Renal cortex interstitium (tissue), 11 donors: ENCODE measurements around the gene STARD10. TPM values are rescaled to one million over a fixed set of nuclear protein-coding genes. Genes with fewer than 3 reads are reported as not detected.
"Not testable (repeated sequence)": the region's sequence is repeated elsewhere in the genome, so short reads cannot be mapped to it uniquely, and the experiment has no call there.

Experiments used
- DNase-seq, 11 donors: peaks; one replicate each; pipeline ENCODE4 v3.0.0-alpha.2; 2013; ENCODE audit warnings: low read depth in 9 of 11, low spot score in 4 of 11; ENCODE audit errors: extremely low read depth in 1 of 11
- polyA plus RNA-seq, 3 donors: library from polyadenylated mRNA; unstranded; fragments of 120-200 nt; gene quantifications; one replicate each; pipeline ENCODE4 v1.2.1, GENCODE V29; 2013; ENCODE audit not compliant: insufficient read length in 3 of 3

Gene STARD10
- polyA plus RNA-seq, 3 donors, result 60.0 to 85.1 (median 80.7) TPM

DNA sequence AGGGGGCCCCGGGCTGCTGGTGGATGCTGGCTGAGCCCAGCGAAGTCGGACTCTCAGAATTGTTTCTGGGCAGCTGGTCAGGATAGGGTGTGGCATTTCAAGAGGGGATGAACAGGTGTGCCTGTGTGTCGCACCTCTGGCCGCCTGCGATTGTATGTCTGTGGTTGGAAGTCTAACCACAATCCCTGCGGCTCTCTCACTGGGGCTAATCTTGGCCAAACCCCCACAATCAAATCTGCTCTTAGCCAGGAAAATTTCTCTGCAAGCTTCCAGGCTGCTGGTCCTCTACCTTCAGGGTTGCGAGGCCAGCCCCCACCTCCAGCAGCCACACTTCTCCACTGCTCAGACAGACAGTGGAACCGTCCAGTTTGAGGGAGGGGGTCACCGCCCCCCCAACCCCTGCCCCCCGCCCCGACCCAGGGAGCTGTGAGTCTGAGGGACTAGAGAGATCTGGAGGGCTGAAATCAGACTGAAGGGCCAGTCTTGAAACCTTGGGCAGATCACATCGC lies 21.3 kb upstream of the STARD10 start:
- DNase-seq, result no peak

DNA sequence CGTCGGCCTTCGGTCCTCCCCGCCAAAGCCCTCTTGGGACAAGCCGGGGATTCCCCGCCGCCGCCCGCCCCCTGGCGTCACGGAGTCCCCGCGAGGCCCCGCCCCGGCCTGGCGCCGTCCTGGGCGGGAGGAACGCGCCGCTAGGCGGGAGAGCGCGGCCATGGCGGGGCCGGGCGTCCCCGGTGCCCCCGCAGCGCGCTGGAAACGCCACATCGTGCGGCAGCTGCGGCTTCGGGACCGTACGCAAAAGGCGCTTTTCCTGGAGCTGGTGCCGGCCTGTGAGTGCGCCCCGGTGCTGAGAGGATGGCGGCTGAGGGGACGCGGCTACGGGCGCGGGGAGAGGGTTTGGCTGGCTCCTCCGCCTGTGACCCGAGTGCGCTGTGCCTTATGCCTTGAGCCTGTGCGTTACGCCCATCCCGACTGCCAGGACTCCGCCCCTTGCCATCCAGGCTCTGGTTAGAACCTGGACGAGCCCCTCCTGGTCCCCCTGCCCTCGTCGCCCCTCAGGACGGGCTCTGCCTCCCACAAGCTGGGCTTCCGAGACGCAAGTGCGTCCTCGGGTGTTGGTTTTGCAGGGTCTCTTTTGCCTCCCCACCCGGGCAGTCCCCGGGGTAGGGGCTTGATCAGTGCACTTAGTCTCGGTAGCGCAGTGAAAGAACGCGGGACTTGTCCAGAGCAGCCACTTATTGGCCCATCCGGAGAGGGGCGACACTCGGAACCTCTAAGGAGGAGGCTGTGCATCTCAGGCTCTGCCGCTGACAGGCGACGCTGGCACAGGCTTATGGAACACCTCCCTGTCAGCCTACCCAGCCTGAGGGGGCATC lies 20.7 kb upstream of the STARD10 start, which contains the start of gene ATG16L2:
Gene ATG16L2, plus strand, starts transcription at position 126 of the 824 bp plus-strand sequence. Its CDS starts 35 bp downstream, at position 161.
- DNase-seq, result peak in 8 of 11 donors; percentile 59 to 87 (median 86)

DNA sequence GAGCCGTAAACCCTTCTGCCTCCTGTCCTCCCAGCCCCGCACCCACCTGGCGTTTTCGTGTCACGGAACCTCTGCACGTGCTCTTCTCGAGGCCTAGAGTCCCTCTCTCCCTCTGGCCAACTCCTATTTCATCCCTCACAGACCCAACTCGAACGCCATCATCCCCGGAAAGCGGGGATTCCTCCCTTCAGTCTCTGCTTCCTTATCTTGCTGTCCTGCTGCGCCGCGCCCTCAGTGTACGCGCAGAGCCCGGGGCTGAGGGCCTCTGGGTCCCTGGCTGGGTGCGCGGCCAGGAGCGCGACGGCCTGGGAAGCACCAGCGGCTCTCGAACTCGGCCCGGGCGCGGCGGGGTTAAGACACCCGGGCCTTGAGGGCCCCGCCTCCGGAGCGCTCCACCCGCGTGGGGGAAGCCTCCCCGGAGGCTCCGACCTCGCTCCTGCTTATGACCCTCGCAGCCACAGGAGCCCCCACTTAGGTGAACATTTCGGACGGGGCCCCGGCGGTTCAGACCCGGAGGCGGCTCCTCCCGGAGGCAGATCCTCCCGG lies 20.0 kb upstream of the STARD10 start:
- DNase-seq, result peak in 8 of 11 donors; percentile 52 to 81 (median 74)

GRCh38 chr11:72812967-72813739 lies 19.3 kb upstream of the STARD10 start:
- DNase-seq, result no peak

DNA sequence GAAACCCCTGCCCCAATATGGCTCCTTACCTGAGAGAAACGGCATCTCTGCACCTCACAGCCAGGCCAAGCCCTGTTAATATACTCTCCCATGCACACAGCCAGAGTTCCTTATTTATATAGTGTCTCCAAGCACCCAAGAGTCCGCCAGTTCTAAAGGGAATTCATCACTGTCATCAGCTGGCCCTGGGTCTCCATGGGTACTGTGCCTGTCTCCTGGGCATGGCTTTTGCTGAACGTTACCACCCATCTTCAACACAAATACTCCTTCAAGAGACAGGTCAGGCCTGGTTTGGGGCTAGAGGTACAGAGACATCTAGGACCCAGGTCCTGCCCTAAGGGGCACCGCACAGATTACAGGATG lies 18.7 kb upstream of the STARD10 start:
- no peak for DNase-seq

GRCh38 chr11:72811686-72812085 lies 17.8 kb upstream of the STARD10 start:
- not testable (repeated sequence) for DNase-seq

- DNase-seq, result no peak
Measured at GRCh38 chr11:72808331-72808798, 14.5 kb upstream of the STARD10 start.

DNA sequence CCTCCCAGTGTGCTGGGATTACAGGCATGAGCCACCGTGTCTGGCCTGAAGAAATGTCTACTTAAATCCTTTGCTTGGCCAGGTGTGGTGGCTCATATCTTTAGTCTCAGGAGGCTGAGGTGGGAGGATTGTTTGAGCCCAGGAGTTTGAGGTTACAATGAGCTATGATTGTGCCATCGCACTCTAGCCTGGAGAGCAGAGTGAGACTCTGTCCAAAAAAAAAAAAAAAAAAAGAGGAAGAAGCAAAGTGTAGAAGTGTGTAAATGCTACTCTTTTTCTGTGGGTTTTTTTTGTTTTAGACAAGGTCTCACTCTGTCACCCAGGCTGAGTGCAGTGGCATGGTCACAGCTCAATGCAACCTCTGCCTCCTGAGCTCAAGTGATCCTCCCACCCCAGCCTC lies 13.9 kb upstream of the STARD10 start:
- no peak for DNase-seq

- no peak for DNase-seq
Measured at GRCh38 chr11:72807021-72807693, 13.3 kb upstream of the STARD10 start.

DNA sequence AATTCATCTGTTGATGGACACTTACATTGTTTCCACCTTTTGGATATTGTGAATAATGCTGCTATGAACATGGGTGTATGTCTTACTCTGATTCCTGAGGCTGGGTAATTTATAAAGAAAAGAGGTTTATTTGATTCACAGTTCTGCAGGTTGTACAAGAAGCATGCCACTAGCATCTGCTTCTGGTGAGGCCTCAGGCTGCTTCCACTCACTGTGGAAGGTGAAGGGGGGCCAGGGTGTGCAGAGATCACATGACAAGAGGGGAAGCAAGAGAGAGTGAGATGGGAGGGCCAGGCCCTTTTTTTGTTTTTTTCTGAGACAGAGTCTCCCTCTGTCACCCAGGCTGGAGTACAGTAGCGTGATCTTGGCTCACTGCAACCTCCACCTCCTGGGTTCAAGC lies 12.5 kb upstream of the STARD10 start:
- DNase-seq, result not testable (repeated sequence)

GRCh38 chr11:72805216-72805615 lies 11.4 kb upstream of the STARD10 start:
- DNase-seq, result no peak

DNA sequence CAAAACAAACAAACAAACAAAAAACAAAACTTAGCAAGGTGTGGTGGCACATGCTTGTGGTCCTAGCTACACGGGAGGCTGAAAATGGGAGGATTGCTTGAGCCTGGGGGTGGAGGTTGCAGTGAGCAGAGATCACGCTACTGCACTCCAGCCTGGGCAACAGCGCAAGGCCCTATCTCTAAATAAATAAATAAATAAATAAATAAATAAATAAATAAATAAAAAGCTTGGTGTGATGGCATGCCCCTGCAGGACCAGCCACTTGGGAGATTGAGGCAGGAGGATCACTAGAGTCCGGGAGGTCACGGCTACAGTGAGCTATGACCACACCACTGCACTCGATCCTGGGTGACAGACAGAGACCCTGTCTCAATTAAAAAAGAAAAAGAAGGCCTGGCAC lies 9.0 kb upstream of the STARD10 start:
- DNase-seq, result no peak

DNA sequence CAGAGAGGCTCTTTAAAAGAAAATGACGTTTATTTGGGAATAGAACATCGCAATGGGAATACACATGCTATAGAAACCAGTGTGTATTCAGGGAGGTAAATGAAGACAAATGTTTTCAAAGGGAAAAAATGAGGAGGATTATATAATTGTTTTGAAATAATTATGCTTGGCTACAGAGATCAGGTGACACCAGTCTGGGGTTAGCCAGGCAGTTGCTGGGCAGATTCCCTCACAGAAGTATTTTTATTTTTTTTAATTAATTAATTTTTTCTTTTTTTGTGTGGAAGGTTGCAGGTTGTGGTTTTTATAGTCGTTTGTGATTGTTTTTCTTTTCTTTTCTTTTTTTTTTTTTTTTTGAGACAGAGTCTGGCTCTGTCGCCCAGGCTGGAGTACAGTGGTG lies 5.6 kb upstream of the STARD10 start:
- no peak for DNase-seq

GRCh38 chr11:72798361-72798760 lies 4.5 kb upstream of the STARD10 start:
- no peak for DNase-seq

DNA sequence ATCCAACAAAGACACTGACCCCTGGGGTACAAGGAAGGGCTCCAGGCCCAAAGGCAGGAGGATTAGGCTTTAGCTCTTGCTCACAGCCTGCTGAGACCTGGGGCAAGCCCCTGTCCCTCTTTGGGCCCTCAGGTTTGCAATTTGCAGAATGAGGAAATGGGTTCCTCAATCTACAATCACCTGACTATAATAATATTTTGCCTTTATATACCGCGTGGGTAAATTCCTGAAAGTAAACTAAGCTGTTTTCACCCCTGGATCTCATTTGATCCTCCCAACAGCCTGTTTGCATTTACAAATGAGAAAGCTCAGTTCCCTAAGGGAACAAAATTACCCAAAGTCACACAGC lies 797 bp downstream of the STARD10 start:
- no peak for DNase-seq

- no peak for DNase-seq
Measured at GRCh38 chr11:72792437-72793021, 1.3 kb downstream of the STARD10 start.

- not testable (repeated sequence) for DNase-seq
Measured at GRCh38 chr11:72791228-72791627, 2.6 kb downstream of the STARD10 start.

GRCh38 chr11:72789493-72790131 lies 4.2 kb downstream of the STARD10 start:
- DNase-seq, result no peak
